B cell (primary cell): ENCODE data around the gene CPE. TPM values are rescaled to one million over a fixed set of nuclear protein-coding genes. Genes with fewer than 3 reads are reported as not detected.

Experiments
- ATAC-seq: fragments of 200-7000 bp; cut with Tn5 transposase; one replicate; pipeline ENCODE4 v1.10.0; 2021; ENCODE audit warnings: low read depth, mild to moderate bottlenecking, moderate number of reproducible peaks, moderate library complexity
- CTCF ChIA-PET: fragments of 350-600 bp; sonication (Branson Sonifier 250); formaldehyde crosslinking; loops from one replicate; lab custom pipeline; 2021; ENCODE audit warnings: antibody characterized with exemption, inconsistent platforms; lab: Charles Lee
- POLR2A ChIA-PET: fragments of 350-600 bp; sonication (Branson Sonifier 250); formaldehyde crosslinking; loops from one replicate; lab custom pipeline; 2021; ENCODE audit warnings: antibody characterized with exemption; lab: Charles Lee
- DNase-seq: peaks from one replicate; pipeline ENCODE4 v3.0.0; 2013
- H2AFZ ChIP-seq: 2 replicates; pipeline ENCODE4 v1.6.1; 2012; ENCODE audit warnings: mild to moderate bottlenecking, low read depth, low read length; ENCODE audit not compliant: insufficient read depth, poor library complexity, severe bottlenecking
- H3K27ac ChIP-seq, 2 donors: 1 replicate in 1 of 2; 2 replicates in 1 of 2; pipeline ENCODE4 v1.5.1; 2012 to 2013; ENCODE audit warnings: low read length in 2 of 2, mild to moderate bottlenecking in 2 of 2, moderate library complexity in 1 of 2
- H3K27me3 ChIP-seq, 4 experiments: fragments of 200-600 bp in 1 of 4; sonication (generic) in 1 of 4; replicated peaks in 1 of 4; 1 replicate in 2 of 4; 2 replicates in 2 of 4; pipeline versions ENCODE4 v1.6.1 to v1.7.0; 2013 to 2016; ENCODE audit warnings: low read length in 3 of 4, mild to moderate bottlenecking in 2 of 4, mixed read lengths in 1 of 4, moderate library complexity in 1 of 4; ENCODE audit not compliant: insufficient read depth in 4 of 4, control insufficient read depth in 3 of 4; ENCODE audit errors: control extremely low read depth in 1 of 4
- H3K36me3 ChIP-seq, 2 experiments: replicated peaks in 1 of 2; 1 replicate in 1 of 2; 2 replicates in 1 of 2; pipeline versions ENCODE4 v1.6.1 to v1.7.1; 2013; ENCODE audit warnings: low read length in 1 of 2; ENCODE audit not compliant: insufficient read depth in 2 of 2, control insufficient read depth in 1 of 2; ENCODE audit errors: control extremely low read depth in 1 of 2, extremely low read depth in 1 of 2
- H3K4me1 ChIP-seq, 2 donors: fragments of 200-600 bp in 1 of 2; sonication (generic) in 1 of 2; 1 replicate in 1 of 2; 2 replicates in 1 of 2; pipeline versions ENCODE4 v1.5.1 to v1.6.1; 2013 to 2017; ENCODE audit warnings: low read length in 2 of 2; ENCODE audit not compliant: control insufficient read depth in 2 of 2, insufficient read depth in 2 of 2
- H3K4me2 ChIP-seq: replicated peaks from 2 replicates; pipeline ENCODE3; 2012; ENCODE audit warnings: mild to moderate bottlenecking, low read depth, low read length; ENCODE audit not compliant: poor library complexity, severe bottlenecking
- H3K4me3 ChIP-seq, 5 experiments: fragments of 200-600 bp in 1 of 5; sonication (generic) in 1 of 5; 1 replicate in 3 of 5; 2 replicates in 2 of 5; pipeline versions ENCODE4 v1.5.1 to v1.7.0; 2011 to 2016; ENCODE audit warnings: low read length in 4 of 5, mild to moderate bottlenecking in 4 of 5, low read depth in 2 of 5, control low read depth in 1 of 5, moderate library complexity in 1 of 5; ENCODE audit not compliant: insufficient read depth in 1 of 5; ENCODE audit errors: control extremely low read depth in 1 of 5, extremely low read depth in 1 of 5
- H3K79me2 ChIP-seq: fragments of 200-600 bp; sonication (generic); one replicate; pipeline ENCODE4 v1.6.0; 2016; ENCODE audit warnings: low read length; ENCODE audit not compliant: control insufficient read depth, insufficient read depth
- H3K9ac ChIP-seq: fragments of 200-600 bp; sonication (generic); 2 replicates; pipeline ENCODE4 v1.6.1; 2017; ENCODE audit warnings: mild to moderate bottlenecking, low read length, moderate library complexity
- H3K9me3 ChIP-seq, 3 donors: one replicate each; pipeline versions ENCODE4 v1.6.1 to v1.7.1; 2013; ENCODE audit warnings: low read length in 2 of 3; ENCODE audit not compliant: control insufficient read depth in 2 of 3, insufficient read depth in 1 of 3; ENCODE audit errors: control extremely low read depth in 1 of 3
- H4K20me1 ChIP-seq: 2 replicates; pipeline ENCODE4 v1.6.0; 2012; ENCODE audit warnings: mild to moderate bottlenecking, low read length; ENCODE audit not compliant: insufficient read depth, control insufficient read depth, poor library complexity, severe bottlenecking
- H3K27ac Mint-ChIP-seq: one replicate; pipeline ENCODE4 v1.8.0; 2021; ENCODE audit warnings: mixed read lengths
- H3K27me3 Mint-ChIP-seq: one replicate; pipeline ENCODE4 v1.8.0; 2021; ENCODE audit warnings: mixed read lengths
- H3K4me1 Mint-ChIP-seq: one replicate; pipeline ENCODE4 v1.8.0; 2021; ENCODE audit warnings: mixed read lengths
- H3K4me3 Mint-ChIP-seq: one replicate; pipeline ENCODE4 v1.8.0; 2021; ENCODE audit warnings: mixed read lengths
- H3K9me3 Mint-ChIP-seq: one replicate; pipeline ENCODE4 v1.8.0; 2022; ENCODE audit warnings: mixed read lengths; ENCODE audit not compliant: insufficient read depth
- EZH2 ChIP-seq: IDR thresholded peaks from 2 replicates; pipeline ENCODE4 v1.6.1; 2012; ENCODE audit warnings: borderline replicate concordance, low read depth, mild to moderate bottlenecking, moderate library complexity, low read length; ENCODE audit not compliant: insufficient read depth, poor library complexity, severe bottlenecking
- WGBS: methylation state at CpG from one replicate; pipeline ENCODE4 v1.1.5; 2013; ENCODE audit warnings: missing lambda C conversion rate; ENCODE audit not compliant: insufficient coverage; 5-methylcytosine and 5-hydroxymethylcytosine counted together
- intact Hi-C: fragments of 100-400 bp; cut with micrococcal nuclease; formaldehyde crosslinking; loops from one replicate; pipeline ENCODE4 v1.10.0; 2022
- polyA plus RNA-seq: library from polyadenylated mRNA; depleted of rRNA; stranded (reverse); fragments of >200 nt; gene quantifications from 2 replicates; pipeline ENCODE4 v1.2.3, GENCODE V29; 2012
- total RNA-seq, 2 donors: library from RNA; stranded (reverse); fragments of 120-200 nt in 1 of 2; gene quantifications; 1 replicate in 1 of 2; 2 replicates in 1 of 2; pipeline versions ENCODE4 v1.2.3 to v1.2.4, GENCODE V29; 2013 to 2022
- TF ChIP-seq, protein P1 (sequence below): fragments of 200-600 bp; IDR thresholded peaks from one replicate; pipeline ENCODE4 v1.8.0; 2022; ENCODE audit warnings: antibody characterized with exemption, mild to moderate bottlenecking

Gene CPE
- total and polyA plus RNA-seq, 2 donors (not counting 1 experiment from before 2014, with no cell fraction given), result not detected

GRCh38 chr4:165524532-165525190 lies 145.9 kb downstream of the CPE start:
- DNase-seq, result no peak
- CTCF ChIA-PET, result interaction anchor here (1.0 kb wide), 1 partner anchor 12 kb away, joined by 3 read pairs; no protein-coding TSS in a partner anchor
- TF ChIP-seq, protein P1, sequence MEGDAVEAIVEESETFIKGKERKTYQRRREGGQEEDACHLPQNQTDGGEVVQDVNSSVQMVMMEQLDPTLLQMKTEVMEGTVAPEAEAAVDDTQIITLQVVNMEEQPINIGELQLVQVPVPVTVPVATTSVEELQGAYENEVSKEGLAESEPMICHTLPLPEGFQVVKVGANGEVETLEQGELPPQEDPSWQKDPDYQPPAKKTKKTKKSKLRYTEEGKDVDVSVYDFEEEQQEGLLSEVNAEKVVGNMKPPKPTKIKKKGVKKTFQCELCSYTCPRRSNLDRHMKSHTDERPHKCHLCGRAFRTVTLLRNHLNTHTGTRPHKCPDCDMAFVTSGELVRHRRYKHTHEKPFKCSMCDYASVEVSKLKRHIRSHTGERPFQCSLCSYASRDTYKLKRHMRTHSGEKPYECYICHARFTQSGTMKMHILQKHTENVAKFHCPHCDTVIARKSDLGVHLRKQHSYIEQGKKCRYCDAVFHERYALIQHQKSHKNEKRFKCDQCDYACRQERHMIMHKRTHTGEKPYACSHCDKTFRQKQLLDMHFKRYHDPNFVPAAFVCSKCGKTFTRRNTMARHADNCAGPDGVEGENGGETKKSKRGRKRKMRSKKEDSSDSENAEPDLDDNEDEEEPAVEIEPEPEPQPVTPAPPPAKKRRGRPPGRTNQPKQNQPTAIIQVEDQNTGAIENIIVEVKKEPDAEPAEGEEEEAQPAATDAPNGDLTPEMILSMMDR, result no peak
- no peak for TF ChIP-seq EZH2
- Histone ChIP-seq H3K4me1 (no peaks in the 10 kb centered on the region), H2AFZ (no peak overlapping the region), H4K20me1 (no peaks in the 10 kb centered on the region), H3K79me2 (no peaks in the 10 kb centered on the region), H3K4me3 (no peak overlapping the region), H3K27ac (no peak overlapping the region), H3K9me3 (no peaks in the 10 kb centered on the region), H3K36me3 (no peaks in the 10 kb centered on the region), H3K27me3 (peaks cover 0 to 2% (median 0%) of the 10 kb centered on the region in 4 experiments), H3K4me2 (no peak overlapping the region), H3K9ac (no peak overlapping the region)
- intact Hi-C loops, result no loop called here
- peaks cover 4% of the 10 kb centered on the region for H3K9me3 Mint-ChIP-seq
- WGBS, result 98% methylated on average over 4 of the region's 9 CpGs
- POLR2A ChIA-PET, result no interaction called here
- H3K27ac Mint-ChIP-seq, result no peak overlapping the region
- H3K4me3 Mint-ChIP-seq, result no peak overlapping the region
- ATAC-seq, result no peak
- no peaks in the 10 kb centered on the region for H3K4me1 Mint-ChIP-seq
- no peaks in the 10 kb centered on the region for H3K27me3 Mint-ChIP-seq

DNA sequence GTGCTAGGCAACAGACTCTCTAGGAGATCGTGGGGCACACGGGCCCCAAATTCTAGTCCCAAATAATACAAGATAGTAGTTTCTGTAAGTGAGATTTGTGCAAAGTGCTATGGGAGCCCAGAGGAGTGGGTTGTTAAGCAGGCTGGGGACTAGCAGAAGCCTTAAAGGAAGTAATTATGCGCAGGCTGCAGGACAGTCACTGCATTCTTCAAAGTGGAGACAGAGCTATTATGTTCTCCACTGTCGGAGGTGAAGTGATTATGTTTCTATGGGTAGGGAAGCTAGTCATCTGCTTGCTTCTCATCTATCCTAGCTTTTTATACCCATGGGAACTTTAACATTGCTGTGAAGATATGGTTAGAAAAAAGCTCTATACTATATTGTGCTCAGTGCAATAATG lies 154.2 kb downstream of the CPE start:
- CTCF ChIA-PET, result interaction anchor here (0.8 to 1.0 kb wide), 2 partner anchors 9 to 14 kb away, joined by 3 to 5 read pairs; no protein-coding TSS in a partner anchor
- intact Hi-C loops, result no loop called here
- Mint-ChIP-seq H3K27ac (no peak overlapping the region), H3K4me3 (no peak overlapping the region), H3K9me3 (peaks cover 4% of the 10 kb centered on the region), H3K27me3 (peaks cover 5% of the 10 kb centered on the region), H3K4me1 (no peaks in the 10 kb centered on the region)
- POLR2A ChIA-PET, result no interaction called here
- peaks cover 0 to 2% (median 0%) of the 10 kb centered on the region in 4 experiments for H3K27me3 ChIP-seq
- no peak overlapping the region for H3K4me2 ChIP-seq
- WGBS, result 100% methylated on average over 1 of the region's 4 CpGs
- no peaks in the 10 kb centered on the region for H3K79me2 ChIP-seq
- no peak overlapping the region for H2AFZ ChIP-seq
- TF ChIP-seq EZH2, result no peak
- TF ChIP-seq, protein P1, result no peak
- ATAC-seq (no peak), DNase-seq (no peak)
- H3K4me3 ChIP-seq, result no peak overlapping the region
- H3K9ac ChIP-seq, result no peak overlapping the region
- H3K36me3 ChIP-seq, result no peaks in the 10 kb centered on the region
- no peak overlapping the region for H3K27ac ChIP-seq
- H3K9me3 ChIP-seq, result no peaks in the 10 kb centered on the region
- no peaks in the 10 kb centered on the region for H4K20me1 ChIP-seq
- H3K4me1 ChIP-seq, result no peaks in the 10 kb centered on the region
